AG09319 (cell line): ENCODE measurements around the gene SLC24A3.

Source experiments
- DNase-seq: peaks from one replicate; pipeline ENCODE4 v3.0.0-alpha.2; 2010; ENCODE audit warnings: low read depth; ENCODE audit errors: extremely low read depth
- TF ChIP-seq, protein P1 (sequence below): IDR thresholded peaks from 2 replicates; pipeline ENCODE4 v1.5.1; 2011; ENCODE audit warnings: low read depth, mild to moderate bottlenecking, inconsistent platforms, low read length, moderate library complexity

Gene SLC24A3

DNA sequence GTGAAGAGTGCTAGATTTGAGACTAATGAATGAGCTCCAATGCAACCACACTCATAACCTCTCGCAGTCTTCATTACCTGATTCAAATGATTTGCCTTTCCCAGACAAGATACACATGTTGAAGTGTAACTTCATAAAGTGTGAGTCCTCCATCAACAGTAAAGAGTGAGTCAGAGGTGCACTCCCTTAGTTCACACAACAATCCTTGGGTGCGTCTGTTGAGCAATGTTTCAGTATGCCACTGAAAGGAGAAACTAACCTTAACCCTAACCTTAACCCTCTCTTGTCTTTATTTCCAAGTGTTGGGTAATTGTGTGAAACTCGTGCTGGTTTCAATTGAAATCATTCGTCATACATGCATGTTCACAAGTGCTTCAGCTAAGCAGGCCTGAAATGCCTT, 524.6 kb downstream of the SLC24A3 start:
- TF ChIP-seq, protein P1, sequence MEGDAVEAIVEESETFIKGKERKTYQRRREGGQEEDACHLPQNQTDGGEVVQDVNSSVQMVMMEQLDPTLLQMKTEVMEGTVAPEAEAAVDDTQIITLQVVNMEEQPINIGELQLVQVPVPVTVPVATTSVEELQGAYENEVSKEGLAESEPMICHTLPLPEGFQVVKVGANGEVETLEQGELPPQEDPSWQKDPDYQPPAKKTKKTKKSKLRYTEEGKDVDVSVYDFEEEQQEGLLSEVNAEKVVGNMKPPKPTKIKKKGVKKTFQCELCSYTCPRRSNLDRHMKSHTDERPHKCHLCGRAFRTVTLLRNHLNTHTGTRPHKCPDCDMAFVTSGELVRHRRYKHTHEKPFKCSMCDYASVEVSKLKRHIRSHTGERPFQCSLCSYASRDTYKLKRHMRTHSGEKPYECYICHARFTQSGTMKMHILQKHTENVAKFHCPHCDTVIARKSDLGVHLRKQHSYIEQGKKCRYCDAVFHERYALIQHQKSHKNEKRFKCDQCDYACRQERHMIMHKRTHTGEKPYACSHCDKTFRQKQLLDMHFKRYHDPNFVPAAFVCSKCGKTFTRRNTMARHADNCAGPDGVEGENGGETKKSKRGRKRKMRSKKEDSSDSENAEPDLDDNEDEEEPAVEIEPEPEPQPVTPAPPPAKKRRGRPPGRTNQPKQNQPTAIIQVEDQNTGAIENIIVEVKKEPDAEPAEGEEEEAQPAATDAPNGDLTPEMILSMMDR, result no peak
- DNase-seq, result no peak

DNA sequence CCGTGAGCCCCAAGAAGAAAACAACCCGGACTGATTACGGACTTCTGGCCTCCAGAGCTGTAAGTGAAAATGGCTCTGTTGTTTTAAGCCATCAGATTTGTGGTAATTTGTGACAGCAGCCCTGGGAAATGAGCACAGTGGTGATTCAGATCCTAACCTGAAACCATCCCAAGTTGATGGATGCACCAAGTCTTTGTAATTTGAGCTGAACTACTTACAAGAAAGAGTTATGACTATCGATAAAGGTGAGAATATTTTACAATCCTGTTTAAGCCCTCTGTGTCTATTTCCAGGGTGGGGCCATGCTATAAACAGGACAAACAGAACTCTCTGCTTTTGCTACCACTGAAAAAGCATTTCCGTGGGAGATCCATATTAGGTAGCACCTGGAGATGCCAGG, 526.5 kb downstream of the SLC24A3 start:
- TF ChIP-seq, protein P1, result no peak
- DNase-seq, result no peak

DNA sequence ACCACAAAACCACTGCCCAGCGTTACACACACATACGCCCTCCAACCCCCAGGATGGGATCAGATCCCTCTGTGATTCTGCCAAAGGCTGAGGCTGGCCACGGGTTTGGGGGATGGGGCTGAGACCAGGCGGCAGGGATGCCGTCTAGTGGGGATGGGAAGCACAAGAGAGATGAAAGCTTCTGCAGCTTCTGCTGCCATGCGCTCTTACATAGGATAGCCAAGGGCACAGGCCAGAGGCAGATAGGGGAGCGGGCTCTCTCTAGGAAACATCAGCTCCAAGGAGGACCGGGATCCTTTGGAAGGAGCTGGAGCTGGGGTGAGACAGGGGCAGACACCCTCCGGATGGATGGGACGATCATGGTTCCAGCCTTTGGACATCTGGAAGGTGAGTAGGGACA, 526.9 kb downstream of the SLC24A3 start:
- no peak for DNase-seq
- TF ChIP-seq, protein P1, result no peak

DNA sequence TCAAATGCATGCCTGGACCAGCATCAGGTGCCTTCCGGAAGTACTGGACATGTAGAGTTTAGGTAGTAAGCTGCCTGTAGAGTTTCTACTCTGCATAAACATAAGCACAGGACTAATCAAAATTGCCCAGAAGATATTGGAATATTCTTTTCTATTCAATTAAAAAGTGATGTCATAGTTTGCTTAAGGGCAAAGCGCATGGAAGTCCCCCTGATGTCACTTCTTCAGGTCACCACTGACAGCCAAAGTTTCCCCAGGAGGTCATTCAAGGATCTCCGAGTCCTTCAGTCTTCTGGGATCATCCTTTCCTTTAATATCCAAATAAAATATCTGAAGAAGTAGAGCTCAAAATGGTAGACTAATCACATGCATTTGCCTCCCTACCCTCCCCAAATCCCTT, 528.1 kb downstream of the SLC24A3 start:
- TF ChIP-seq, protein P1, result no peak
- DNase-seq, result no peak

DNA sequence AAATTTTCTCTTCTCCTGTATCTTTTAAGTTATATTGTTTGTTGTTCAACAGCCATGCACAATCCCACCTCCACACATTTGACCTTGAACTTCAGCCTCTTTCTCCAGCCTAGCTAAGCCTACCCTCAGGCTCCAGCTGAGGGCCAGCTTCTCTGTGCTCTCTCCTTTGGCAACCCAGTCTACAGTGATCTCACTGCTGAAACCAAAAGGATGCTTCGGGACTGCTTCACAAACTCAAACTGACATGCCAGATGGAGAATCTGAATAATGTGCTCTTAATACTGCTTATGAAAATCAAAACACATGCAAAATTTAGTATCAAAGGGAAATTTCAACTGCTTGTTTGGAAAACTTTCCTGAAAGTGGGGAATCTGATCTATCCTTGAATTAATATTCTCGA, 529.5 kb downstream of the SLC24A3 start:
- DNase-seq, result no peak
- TF ChIP-seq, protein P1, result no peak

DNA sequence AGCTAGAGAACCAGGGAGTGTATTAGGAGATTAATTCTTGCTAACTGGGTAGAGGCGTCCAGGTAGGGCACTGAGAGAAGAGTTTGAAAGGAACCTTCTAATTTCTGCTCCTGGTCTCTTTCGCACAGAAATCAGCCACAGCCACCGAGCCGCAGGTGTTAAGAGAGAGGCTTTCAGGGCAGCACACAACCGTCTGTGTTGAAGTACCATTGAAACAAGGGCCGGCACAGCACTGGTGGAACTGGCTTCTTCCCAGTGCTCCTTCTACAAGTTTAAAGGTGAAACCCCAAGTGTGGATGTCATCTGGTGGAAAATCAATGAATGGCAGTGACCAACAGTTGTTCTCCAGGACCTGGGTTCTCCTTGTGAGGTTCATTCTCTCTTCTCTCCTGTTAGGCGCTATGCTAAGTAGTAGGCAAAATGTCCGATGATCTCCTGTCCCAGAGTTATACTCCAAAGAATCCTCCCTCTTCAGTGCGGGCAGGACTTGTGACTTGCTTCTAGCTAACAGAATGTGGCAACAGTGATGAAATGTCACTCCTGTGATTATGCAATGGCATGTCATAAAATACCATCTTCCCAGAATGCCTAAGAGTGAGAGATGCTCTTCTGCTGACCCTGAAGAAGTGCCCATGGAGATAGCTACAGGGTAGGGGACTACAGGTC, 530.7 kb downstream of the SLC24A3 start:
- TF ChIP-seq, protein P1, result no peak
- no peak for DNase-seq

DNA sequence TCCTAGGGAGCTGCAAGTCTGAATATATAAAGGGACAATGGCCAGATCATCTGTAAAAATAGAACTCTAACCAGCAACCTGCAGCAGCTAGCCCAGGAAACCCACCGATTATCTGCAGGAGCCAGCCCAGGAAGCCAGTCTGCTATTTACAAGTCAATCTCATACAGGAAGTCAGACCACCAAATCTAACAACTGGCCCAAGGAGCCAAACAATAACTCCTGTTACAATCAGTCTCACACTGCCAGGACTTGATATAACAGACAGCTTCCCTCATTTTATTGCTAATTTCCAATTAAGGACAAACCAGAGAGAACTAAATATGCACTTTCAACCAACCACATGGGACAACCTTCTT, 531.2 kb downstream of the SLC24A3 start:
- no peak for DNase-seq
- TF ChIP-seq, protein P1, result no peak
